NCI-H2107 (cell line): Measurements from ENCODE around the gene UCN2.

Experiments
- DNase-seq: peaks from one replicate; lab custom pipeline; 2025; lab: John Stamatoyannopoulos, UW

UCN2 gene, protein sequence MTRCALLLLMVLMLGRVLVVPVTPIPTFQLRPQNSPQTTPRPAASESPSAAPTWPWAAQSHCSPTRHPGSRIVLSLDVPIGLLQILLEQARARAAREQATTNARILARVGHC

DNA sequence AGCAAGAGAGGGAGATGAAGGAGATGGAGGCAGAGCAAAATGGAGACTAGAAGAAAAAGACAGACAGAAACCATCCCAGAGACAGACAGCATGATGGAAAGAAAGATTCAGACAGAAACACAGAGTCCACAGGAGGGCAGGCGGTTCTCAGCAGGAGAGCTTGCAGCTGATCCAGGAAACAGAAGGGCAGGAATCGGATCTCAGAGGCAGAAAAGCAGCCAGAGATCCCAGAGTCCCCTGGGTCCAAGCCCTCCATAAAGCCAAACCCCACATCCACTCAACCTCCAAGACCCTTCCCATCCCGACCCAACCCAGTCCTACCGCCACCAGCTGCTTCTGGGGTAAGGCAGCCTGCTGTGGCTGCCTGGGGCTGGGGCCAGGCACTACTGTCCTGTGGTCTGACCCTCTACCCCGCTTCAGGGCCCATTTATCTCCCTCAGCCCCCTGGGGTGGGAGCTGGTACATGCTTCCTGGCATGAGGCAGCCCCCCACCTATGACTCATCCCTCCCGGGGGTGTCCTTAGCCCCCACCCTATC lies at the start of gene UCN2:
TSS of gene UCN2 (minus strand) at position 400 of the 537 bp plus-strand sequence. CDS start 657 bp downstream, outside the sequence.
- DNase-seq, result no peak

DNA sequence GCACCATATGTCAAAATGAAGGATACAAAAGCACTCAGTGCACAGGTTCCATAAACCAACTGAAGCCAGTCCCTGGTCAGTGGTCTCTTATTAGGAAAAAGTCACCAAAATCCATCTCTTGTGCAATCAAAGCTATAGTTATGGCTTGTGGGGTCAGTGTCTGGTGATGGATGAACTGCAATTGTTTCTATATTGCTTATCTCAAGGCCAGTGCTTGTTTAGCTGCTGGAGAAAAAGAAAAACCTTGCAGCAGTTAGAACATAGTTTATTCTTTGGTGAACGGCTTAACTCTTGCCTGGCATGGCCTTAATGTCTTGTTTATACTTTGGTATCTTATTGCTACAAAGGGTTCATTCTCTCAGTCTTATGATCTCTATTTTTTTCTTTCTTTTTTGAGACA lies 48.7 kb upstream of the UCN2 start:
- no peak for DNase-seq

DNA sequence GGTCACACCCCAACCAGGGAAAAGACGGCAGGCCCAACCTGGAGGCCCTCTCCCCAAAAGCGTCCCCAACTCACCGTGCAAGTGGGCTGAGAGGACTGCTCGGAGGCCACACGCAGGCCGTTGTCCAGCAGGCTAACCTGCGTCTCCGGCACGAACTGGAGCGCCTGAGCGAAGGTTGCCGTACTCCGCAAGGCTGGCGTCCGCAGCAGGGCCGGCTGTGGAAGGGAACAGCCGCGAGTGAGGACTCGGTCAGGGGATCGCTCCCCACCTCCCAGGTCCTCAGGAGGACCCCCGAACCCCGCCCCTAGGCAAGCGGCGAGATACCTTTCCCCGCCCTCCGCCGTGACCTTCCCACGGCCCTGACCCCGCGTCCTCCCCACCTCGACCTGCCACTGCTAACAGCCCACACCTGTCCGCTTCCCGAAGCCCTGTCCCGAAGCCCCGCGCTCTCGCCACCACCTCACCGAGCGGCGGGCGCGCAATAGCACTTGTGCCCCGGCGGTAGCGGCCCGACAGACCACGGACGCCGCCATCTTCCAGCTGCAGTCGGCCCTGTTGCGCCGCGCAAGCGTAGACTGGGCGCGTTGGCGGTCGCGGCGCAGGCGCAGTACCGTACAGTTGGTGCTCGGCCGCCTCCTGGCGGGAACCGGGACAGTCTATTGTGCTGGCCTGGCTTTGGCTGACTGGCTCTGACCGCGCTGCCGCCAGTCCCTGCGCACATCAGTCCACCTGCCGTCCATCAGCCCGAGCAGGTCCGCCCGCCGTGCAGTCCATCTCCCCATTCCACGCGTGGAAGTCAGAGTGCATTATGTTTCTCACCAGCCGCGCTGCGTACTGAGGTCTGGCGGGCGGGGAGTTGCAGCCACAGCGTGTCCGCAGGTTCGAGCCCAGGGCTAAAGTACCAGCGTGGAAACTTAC lies 45.8 kb upstream of the UCN2 start, which contains the start of gene UQCRC1:
TSS of gene UQCRC1 (minus strand) at position 559 of the 918 bp plus-strand sequence. CDS start at position 533, 26 bp downstream.
- DNase-seq, result peak; percentile 74

DNA sequence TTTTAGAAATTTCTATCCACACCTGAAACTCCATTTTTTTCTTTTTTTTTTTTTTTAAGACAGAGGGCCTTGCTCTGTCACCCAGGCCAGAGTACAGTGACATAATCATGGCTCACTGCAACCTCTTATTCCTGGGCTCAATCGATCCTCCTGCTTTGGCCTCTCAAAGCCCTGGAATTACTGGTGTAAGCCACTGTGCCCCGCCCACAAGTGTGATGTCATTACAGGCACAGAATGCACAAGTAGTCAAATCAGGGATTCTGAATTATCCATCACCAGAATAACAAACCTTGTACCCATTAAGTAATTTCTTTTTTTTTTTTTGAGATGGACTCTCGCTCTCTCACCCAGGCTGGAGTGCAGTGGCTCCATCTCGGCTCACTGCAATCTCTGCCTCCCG lies 43.9 kb upstream of the UCN2 start:
- no peak for DNase-seq

DNA sequence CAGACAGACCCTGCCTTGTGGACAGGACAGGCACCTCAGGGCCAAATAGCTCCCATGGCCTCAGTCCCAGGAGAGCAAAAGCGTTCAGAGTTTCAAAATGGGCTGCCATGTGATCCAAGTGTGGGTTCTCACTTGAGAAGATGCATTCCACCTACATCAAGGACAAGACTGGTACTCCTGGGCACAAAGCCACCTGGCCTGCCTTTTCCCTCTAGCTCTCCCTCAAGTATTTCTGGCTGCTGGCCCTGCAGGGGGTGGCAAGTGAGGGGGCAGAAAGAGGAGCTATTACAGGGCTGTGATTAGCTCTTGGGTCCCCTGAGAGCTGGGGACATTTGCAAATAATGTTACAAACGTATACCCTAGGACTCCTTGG lies 38.0 kb upstream of the UCN2 start:
- DNase-seq, result no peak

DNA sequence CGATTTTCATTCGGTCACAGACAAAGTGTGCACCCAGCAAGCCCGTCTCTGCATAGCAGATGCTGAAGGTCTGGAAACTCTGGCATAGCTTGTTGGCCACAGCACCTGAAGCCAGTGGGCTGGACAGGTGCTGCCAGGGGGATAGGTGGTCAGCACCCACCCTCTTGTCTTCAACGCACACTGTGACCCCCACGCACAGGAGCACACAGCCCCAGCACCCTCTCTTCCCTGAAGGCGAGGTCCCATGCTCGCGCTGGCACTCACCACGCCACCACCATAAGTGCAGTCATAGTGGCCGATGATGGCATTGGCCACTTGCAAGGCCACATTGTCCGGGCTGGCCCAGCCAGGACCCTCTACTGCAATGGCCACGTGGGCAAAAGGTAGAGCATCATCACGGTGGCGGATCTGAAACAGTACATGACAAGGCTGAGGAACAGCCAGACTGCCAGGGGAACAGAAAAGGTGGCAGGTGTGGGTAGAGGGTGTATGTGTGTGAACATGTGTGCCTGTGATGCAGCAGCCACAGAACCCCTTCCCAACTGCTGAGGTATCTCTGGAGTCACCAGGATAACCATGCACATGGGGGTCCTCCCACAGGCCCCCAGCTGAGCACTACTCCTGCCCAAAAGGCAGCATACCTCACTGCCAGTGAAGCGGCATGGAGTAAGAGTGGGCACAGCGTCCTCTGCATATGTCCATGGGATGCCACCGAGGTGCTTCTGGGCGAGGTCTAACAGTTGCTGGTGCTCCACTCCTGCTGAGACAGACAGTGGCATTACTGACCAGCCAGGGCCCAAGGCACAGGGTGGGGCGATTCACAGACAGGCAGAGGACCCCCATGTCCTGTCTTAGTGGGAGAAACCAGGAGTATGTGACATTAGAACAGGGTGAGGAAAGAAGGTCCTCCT lies 37.4 kb upstream of the UCN2 start:
- no peak for DNase-seq

DNA sequence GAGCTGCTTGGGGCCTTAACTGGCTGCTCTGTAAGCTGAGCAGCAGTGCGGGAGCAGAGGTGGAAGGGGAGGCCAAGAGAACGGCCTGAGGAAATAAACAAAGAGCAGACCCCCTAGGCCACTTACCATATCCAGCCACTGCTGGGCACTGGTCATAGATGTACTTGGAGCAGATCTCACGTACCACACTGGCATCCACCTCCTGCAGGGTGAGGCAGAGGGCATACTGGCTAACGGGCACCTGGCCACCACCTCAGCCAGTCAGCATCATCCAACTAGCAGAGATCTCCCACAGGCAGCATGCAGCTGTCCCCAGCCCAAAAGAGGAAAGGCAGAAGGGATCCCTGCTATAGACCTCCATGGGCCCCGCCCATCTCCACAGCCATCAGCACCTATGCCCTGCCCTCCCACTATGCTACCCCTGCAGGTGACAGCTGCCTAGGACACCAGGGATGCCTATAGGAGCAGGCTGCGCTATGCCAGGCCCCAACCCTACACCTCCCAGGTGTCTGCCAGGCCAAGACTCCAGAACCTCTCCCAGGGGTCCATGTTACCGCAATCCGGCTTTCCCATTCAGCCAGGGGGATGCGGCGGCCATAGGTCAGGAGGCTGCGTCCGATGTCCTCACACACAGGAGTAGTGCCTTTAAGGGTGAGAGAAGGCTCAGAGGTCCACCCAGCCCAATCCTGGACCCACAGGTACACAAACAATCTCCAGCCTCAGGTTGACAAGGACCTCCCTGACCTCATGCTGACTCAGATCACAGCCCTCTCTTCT lies 36.1 kb upstream of the UCN2 start:
- DNase-seq, result no peak

DNA sequence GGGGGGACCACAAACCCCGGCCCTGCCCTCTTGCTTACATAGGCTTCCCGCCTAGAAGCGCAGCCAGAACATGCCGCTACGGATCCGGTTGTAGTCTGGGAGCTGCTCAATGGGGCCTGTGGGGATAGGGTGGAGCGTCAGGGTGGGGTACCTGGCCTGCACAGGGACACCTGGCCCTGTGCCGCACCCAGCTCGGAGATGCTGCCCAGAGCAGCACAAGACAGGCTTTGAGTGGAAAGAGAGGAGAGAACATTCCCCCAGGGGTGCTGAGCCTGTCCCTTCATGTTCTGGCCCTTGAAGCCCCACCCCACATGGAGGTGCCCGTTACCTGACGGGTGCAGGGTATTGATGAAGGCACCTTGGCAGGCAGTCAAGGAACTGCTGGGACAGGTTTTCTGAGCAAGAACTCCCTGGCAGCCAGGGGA lies 35.5 kb upstream of the UCN2 start:
- no peak for DNase-seq

DNA sequence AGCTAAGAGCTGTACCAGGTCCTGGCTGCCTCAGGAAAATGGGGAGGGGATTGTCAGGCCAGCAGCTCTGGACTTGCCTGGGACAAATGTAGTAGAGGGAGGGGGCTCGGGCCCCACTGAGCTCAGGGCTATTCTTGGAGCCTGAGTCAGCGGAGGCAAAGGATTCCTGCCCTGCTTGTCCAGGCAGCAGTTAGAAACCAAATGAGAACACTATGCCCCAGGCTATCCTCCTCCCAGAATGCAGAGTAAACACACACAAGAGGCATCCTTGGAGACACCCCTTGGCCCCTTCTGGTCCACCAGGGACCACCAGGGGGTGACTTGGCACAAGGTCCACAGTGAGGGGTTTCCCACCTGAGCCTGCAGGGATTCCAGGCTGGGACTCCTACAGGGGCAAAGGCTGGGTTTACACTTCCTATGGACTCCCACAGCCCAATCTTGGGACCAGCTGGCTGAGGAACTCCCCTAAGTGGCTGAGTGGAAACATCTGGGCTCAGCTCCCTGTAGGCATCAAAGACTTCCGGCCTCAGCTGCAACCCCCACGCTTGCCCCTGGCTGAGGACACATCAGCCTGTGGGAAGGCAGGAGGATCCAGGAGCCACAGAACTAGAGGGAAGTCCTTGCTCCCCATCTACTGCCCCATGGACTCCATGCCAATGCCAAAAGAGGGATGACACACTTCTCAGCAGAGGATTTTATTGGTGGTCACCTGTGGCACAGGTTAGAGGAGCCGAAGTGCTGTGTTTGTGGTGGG lies 34.9 kb upstream of the UCN2 start:
- no peak for DNase-seq

DNA sequence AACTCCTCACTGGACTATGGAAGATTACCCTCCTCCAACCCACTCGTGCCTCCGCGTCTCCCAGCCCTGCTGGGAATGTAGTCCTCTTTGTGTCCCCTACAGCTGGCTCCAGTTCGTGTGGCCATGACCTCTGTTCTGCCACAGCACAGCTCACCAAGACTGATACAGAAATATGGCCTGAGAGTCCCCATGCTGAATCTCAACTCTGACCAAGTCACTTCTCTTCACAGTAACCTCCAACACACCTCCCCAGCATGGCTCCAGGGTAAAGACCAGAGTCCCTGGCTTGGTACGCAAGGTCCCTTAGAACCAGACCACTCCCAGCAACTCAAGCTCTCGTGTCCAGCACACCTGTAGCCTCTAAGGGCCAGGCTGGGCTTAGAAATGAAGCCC lies 33.8 kb upstream of the UCN2 start:
- no peak for DNase-seq

DNA sequence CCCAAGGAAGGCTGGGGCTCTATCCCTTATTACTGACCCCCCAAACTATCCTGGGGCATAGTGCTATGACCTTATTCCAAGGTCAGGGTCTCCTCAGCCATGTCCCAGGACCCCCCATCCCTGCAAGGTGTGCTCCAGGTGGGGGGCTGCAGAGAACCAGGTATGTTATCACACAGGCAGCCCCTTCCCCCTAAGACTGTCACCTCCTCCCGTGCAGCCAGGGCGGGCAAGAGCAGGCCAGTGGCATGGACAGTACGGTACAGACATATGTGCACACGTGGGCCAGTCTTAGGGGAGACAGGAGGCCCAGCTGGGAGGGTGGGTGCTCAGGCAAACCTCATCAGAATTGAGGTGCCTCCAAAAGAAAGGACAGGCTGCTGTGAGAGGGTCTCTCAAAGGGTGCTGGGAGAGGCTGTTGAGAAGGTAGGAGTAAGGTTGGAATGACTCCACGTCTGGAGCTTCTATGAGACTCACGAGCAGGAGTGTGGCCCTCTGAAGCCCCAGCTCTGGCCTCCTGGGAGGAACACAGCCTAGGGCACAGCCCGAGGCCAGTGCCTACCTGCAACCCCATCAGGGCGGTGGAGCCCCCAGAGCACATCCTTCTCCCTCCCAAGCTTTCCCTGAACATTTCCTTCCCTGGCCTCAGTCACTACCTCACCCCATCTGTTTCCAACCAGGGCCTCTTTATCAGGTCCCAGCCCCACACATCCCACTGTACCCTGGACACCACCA lies 33.3 kb upstream of the UCN2 start:
- DNase-seq, result no peak

DNA sequence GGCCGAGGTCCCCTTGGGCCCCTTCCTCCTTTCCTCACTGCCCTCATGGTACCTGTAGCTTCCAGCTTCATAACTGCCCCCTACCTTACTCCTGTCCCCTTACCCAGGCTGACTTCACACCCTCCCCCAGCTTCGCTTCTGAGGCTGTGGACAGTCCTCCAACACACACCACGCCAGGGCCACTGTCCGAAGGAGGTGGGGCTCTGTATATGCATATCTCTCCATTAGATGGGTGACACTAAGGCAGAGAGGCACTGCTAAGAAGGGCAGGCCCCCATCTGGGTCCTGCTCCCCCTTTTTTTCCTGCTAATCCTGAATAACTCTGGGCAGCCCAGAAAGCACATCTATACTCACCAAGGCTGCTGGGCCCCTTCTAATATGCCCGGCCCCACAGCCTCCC lies 32.6 kb upstream of the UCN2 start:
- no peak for DNase-seq

DNA sequence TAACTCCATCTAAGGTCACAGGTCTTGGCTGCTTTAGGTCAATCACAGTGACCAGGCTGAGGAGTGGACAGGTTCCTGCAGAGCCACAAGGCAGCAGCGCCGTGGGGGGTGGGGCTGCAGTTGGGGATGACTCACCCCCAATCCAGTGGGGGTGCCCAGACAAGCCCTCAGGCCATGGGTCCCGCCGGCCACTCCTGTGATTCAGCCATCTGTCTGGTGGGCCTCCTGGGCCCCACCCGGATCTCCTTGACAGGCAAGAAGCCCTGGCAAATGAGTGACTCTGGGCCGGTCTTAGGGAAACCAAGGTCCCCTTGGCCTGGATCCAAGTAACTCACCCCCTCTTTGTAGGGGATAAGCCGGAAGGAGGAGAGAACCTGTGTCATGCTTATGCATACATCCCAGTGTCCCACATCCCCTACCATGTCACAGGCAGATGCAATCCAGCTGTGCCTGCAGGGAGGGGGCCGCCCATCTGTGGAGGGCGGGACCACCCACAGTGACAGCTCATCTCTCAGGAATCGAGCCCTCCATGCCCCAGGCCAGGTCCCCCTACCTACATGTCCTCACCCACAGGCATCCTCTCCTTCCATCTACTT lies 32.0 kb upstream of the UCN2 start:
- no peak for DNase-seq

DNA sequence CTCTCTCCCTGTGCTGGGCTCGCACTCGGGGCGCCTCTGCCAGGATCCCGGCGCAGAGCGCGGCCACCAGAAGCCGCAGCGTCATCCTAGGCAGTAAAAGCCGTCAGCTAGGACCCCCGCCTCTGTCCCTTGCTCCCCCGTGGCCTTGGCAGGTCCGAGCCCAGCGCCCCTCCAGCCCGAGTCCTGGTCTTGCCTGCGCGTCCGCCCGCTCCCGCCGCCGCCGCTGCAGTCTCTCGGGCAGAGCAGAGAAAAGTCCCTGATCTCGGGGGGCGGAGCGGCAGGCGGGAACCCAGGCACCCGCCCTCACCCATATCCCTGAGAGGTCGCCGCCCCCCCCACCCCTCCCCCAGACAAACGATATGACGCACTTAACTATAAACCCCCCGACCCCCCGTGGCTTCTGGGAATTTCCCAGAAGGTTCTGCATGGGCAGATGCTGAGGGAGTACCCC lies 31.5 kb upstream of the UCN2 start, which contains the start of gene COL7A1:
TSS of gene COL7A1 (minus strand) at position 255 of the 451 bp plus-strand sequence. CDS start at position 85, 170 bp downstream.
- DNase-seq, result no peak

DNA sequence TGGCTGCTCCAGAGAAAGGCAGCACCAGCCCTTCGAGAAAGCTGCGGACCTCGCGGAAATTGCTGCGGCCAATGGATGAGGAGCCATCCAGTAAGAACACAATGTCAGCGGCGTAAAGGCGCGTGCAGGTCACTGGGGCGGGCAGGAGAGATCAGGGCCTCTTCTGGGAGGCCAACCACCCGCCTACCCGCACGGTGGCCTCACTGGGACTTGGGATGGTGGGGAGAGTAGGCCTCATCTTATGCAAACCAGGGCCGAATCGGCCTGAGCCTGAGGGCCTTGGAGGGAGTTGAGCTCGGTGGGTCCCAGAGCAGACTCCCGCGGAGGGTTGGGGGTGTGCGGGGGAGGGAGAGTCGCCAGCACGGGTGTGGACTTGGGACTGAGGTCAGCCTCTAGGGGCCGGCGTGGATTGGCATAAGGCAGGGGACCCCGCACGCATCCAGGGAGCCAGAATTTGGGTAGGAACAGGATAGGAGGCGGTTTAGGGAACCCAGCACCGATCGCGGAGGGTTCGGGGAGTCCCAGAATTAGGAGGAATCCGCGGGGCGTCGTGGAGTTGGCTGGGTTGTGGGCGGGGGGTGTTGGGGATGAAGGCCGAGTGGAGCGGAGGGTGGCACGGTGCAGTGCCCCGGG lies 31.0 kb upstream of the UCN2 start:
- no peak for DNase-seq

DNA sequence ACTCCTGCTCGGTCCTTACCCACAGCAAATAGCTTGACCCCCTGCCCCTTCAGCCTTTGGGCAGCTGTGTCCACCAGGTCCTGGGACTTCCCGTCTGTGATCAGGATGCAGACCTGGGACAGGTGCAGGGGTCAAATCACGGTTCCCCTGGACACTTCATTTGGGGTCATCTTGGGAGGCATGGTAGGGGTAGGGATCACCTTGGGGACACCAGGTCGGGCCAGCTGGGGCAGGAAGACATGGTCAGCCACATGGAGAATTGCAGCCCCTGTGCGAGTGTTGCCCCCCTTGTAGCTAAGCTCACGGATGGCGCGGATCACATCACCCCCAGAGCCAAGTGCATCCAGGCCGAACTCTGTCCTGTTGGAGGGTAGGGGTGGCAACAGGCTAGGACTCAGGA lies 29.8 kb upstream of the UCN2 start:
- DNase-seq, result no peak

DNA sequence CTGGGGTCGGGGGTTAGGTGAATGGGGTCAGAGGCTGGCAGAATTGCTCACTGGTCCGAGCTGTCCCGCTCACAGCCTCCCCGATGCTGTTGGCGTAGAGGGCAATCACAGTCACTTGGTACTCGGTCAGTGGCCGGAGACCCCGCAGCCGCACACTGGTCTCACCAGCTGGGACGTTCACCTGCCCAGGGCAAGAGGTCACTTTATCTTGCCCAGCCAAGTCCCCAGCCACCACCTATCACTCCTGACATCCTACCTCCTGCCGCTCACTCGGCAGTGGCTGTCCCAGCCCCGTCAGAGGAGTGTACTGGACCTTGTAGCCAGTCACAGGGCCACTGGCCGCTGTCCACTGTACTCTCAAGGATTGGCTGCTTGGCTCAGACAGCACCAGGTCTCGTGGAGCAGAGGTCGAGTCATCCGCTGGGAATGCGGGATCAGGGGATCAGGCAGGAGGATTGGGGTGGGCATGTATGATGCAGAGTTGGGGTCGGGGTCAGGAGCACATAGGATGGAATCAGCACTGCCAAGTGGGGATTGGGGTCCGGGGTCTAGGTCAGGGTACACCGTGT lies 29.0 kb upstream of the UCN2 start:
- no peak for DNase-seq

DNA sequence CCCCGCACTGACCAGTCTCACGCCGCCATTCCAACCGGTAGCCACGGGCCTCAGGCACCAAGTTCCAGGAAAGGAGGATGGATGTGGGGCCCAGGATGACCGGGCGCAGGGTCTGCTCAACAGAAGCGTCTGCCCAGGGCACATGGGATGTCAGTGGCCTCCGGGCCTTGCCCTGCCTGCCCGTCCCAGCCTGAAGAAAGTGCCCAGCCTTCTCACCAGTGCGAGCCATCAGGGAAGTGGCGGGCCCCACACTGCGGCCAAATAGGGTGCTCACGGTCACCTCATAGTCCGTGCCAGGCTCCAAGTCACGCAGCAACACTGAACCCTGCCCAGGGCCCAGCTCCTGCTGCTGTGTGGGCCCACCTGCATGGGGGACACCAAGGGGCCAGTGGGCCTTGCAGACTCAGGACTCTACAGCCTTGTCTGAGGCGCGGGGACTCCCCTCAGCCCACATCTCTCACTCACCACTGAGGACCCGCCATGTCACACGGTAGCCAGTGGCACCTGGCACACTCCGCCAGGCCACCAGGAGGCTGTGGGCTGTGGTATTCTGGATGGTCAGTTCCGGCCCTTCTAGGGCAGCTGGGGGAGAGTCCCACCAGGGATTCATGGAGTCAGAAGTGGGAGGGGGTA lies 28.4 kb upstream of the UCN2 start:
- DNase-seq, result no peak
